Measurements from ENCODE around the gene STK32B.

GRCh38 chr4:5192271-5192670 is 141.0 kb downstream of the STK32B start:
- TF ChIP-seq CTCF (conservative IDR thresholded peaks at IDR 0.05; ENCODE audit: low read length) (no peak), EZH2phosphoT487 (IDR thresholded peaks at IDR 0.05; ENCODE audit: borderline replicate concordance) (no peak)

Measured in Loucy (cell line).